Activated CD8-positive, alpha-beta memory T cell treated with anti-CD3 and anti-CD28 coated beads for 24 hours (primary cell): ENCODE measurements around the gene CLPSL1.

Source experiments
- DNase-seq: peaks from one replicate; pipeline ENCODE4 v3.0.0-alpha.2; 2020

Gene CLPSL1

DNA sequence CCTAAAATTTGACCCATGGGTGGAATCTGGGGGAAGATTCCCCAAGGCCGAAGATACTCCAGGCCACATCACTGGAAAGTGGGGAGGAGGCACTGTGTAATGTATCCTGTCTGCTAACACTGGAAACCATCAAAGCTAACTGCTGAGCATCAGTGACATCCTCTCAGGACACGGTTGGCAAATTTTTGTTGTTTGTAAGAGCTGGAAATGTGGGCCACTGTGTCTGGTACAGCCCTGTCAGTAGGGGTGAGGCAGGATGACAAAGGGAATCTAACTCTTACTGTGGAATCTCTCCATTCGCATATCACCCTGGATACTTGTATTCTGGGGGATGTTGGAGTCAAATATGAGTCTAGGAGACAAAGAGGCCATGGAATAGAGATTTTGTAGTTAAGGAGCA lies 21.4 kb upstream of the CLPSL1 start:
- DNase-seq, result no peak

- DNase-seq, result no peak
These were observed 15.1 kb upstream of the CLPSL1 start for GRCh38 chr6:35765739-35766138.

GRCh38 chr6:35769211-35769610 lies 11.6 kb upstream of the CLPSL1 start:
- no peak for DNase-seq

DNA sequence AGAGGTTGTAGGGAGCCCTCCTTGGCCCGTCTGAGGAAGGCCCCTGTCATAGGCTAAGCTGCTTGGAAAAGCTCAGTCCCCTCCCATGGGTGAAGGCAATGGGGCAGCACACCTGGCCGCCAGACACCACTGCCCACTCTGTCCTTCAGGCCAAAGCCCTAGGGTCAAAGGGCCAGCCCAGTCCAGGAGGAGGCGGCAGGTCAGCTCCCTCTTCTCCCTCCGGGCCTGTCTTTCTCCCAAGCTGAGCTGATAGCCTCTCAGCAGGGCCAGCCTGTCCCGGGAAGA lies 9.5 kb upstream of the CLPSL1 start:
- no peak for DNase-seq

- DNase-seq, result no peak
These were observed 6.6 kb upstream of the CLPSL1 start for GRCh38 chr6:35774116-35774794.

- DNase-seq, result no peak
These were observed 5.8 kb upstream of the CLPSL1 start for GRCh38 chr6:35775031-35775430.

GRCh38 chr6:35776364-35777215 lies 4.2 kb upstream of the CLPSL1 start, which contains the start of gene CLPSL2:
CLPSL2 (plus strand) TSS chr6:35776598; CDS start chr6:35776619, 21 bp downstream.
- DNase-seq, result no peak

DNA sequence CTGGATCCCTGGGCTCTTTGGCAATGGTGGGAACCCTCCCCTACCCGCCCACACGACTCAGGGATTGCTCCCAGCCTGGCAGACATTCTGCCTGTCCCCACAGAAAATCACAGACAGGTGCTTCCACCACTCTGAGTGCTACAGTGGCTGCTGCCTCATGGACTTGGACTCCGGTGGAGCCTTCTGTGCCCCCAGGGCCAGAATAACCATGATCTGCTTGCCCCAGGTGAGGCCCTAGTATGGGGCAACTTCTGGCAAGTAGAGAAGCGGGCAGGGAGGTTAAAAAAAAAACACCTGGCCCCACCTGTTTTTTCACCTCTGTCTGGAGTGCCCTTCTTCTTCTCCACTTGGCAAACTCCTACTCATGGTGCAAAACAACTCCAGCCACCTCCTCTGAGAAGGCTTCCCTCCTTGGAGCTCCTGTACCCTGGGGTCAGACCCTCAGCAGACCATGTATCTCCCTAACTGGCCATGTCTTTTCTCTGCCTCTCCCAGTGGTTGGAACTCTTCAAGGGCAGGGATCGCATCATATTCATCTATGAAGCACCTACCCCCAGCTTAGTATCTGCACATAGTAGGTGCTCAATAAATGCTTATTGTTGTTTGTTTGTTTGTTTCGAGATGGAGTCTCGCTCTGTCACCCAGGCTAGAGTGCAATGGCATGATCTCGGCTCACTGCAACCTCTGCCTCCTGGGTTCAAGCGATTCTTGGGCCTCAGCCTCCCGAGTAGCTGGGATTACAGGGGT lies 3.3 kb upstream of the CLPSL1 start:
- DNase-seq, result no peak

DNA sequence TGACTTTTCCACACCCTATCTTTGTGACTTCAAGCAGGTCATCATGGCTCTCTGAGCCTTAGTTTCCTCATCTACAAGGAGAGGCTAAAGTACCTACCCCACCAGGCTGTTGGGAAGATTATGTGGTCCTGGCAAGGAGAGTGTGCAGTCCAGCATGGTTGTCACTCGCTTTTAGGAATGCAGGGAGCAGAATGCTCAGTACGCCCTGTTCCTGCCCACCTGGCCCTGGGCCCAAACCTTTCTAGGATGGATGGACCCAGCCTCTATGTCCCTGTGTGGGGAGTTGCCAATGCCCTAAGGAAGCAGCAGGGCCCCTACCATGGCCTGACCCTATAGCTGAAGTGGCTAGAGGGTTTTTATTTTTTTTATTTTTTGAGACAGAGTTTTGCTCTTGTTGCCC lies 2.4 kb upstream of the CLPSL1 start:
- no peak for DNase-seq

DNA sequence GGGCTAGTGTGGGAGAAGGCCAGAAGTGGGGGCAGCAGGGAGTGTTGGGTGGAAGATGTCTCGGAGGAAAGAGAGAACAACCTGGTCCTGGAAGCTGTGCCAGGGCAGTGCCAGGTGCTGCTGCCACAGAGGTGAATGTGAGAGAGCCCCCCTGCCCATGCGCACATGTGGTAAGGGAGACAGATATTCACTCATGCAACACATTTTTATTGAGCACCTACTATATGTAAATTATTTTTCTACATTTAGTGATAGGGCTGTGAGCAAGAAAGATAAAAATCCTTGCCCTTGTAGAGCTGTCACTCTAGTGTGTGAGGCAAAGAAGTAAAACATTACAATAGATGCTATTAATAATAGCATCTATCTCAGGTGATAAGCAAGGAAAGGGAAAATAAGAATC lies 471 bp downstream of the CLPSL1 start:
- no peak for DNase-seq

DNA sequence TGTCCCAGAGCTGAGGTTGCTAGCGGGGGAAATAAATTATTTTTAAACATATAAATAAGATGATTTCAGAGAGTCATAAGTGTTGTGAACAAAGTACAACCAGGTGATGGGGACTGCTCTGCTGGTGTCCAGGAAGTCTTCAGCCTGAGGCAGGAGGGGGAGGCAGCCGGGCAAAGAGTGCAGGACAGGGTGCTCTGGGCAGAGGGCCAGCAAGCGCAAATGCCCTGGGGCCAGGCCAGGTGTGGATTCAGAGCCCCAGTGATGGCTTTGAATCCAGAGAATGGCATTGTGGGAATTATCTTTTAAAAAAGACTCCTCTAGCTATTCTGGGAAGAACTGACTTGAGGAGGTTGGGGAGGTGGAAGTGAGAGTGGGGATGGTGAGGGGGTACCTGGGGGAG lies 1.6 kb downstream of the CLPSL1 start:
- DNase-seq, result no peak

DNA sequence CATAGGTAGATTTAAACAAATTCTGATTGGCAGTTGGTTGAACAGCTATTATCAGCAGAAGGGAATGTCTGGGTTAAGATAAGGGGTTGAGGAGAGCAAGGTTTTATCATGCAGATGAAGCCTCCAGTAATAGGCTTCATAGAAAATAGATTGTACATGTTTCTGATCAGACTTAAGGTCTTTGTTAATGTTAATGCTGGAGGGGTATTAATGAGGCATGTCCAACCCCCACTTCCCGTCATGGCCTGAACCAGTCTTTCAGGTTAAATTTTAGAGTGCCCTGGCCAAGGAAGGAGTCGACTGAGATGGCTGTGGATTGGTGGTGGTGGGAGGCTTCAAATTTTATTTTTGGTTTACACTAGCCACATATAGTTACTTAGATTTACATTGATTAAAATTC lies 3.4 kb downstream of the CLPSL1 start:
- no peak for DNase-seq

GRCh38 chr6:35786272-35786671 lies 5.5 kb downstream of the CLPSL1 start:
- no peak for DNase-seq

- DNase-seq, result no peak
These were observed 6.0 kb downstream of the CLPSL1 start for GRCh38 chr6:35786810-35787209.

GRCh38 chr6:35787266-35788218 lies 6.7 kb downstream of the CLPSL1 start:
- no peak for DNase-seq

DNA sequence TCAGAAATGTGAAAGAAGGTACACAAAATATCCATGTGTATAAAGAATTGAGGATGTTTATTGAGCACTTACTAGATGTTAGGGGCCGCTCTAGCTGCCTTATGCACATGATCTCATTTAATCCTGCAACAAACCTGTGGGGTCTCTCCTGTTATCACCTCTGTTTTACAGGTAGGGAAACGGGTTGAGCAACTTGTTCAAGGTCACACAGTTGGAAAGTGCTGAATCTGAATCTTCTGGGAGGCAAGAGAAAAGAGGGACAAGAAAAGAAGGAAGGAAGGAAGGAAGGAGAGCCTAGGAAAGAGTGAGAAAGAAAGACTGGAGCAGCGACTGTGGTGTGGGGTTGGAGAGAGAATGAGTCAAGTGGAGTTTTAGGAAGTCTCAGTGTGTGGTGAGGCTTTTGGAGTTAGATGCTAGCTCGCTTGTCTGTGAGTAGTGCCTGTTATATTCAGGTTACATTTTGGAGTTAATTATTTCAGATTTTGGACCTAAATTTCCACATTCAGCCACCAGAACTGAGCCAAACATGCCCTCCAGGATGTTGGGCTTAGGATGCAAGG lies 7.7 kb downstream of the CLPSL1 start:
- no peak for DNase-seq

DNA sequence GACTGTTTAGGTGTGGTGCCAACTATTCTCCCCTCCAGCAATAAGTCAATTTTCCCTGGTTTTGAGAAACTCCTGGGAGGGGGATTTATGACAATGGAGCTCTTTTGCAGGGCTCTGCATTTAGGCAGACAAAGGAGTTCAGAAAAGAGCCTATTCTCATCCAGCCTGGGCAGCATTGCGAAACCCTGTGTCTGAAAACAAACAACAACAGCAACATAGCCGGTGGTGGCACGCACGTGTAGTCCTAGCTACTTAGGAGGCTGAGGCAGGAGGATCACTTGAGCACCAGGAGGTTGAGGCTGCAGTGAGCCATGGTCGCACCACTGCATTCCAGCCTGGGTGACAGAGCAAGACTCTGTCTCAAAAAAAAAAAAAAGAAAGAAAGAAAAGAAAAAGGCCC lies 9.9 kb downstream of the CLPSL1 start:
- no peak for DNase-seq

DNA sequence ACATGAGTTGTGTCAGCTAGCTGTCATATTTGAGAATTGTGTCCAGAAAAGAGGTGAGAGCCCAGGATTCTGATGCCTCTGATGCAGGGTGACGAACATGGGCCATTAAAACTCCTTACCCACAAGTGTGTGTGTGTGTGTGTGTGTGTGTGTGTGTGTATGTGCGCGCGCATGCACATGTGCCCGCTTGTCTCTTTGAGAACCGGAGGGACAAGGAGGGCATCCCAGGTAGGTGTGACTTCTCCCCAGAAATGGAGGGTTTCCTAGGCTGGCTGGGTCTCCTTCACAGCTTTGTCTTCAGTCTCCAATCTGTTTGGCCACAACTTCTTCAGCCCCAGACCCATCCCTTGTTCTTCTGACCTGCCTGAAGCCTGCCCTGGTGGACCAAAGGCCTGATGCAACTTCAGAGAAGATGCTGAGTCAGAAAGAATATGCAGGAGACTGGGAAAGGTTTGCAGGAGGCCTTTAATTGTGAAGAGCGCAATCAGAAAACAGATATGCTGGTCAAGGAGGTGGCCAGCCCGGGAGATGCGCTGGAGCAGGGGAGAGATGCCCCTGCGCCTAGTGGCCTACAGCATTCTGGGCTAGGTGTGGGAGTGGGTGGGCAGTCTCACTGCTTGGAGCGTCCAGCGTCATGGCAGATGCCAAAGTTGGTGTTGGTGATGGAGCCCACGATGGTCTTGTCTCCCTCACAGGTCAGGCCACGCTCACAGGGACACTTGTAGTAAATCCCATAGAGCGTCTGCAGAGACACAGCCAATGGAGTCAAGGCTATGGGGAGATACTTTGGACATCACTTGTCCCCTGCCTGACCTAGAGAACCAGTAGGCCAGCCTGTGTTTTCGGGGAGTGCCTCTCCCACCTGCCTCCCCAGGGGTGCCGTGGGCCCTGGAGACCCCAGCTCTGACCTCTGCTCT lies 14.0 kb downstream of the CLPSL1 start:
- no peak for DNase-seq

DNA sequence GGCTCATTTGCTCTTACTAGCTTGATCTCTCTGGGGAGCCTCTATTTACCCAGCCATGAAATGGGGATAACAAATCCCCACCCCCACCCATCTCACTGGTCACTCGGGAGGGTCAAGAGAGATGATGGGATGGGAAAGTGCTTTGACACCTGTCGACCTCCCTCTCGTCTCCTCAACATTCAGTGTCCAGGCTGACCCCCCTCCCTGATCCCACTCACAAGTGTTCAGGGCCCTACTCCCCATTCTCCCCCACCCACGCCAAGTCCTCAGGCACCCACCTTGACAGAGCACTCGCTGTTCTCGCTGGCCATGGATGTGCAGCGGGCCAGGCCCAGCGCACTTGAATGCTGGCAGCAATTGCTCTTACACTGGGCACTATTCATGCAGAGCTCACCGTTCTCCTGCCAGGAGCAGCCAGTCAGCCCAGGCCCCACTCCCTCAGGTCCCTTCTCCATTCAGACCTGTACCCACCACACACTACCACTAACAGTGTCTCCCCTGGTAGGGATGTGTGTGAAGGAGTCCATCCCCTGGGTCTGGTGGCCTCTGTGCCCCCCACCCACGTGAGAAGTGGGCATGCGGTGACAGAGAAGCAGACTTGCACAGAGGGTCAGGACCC lies 14.7 kb downstream of the CLPSL1 start:
- DNase-seq, result no peak

- no peak for DNase-seq
These were observed 15.4 kb downstream of the CLPSL1 start for GRCh38 chr6:35796236-35796635.
